ENCODE measurements around the gene SERPINH1.
"Not testable (repeated sequence)": the region's sequence is repeated elsewhere in the genome, so short reads cannot be mapped to it uniquely, and the experiment has no call there.

Gene SERPINH1

DNA sequence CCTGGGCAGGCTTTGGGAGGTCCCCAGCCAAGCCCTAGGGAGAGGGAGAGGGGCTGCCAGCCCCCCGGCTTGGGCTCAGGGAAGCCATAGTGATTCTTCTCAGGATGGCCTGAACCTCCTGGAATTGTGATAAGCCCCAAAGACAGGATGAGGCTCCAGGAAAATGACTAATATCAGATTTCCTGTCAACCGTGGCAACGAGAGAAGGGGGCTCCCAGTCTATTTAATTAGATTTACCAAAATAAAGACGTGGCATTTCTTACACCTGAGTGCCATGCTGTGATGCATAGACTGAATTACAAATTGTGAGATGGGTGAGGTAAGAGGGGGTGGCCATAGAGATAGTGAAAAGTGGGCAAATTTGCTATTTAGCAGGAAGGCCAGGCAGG, 20.4 kb downstream of the SERPINH1 start:
- DNase-seq (ENCODE audit: low read depth), result no peak
- H3K4me3 ChIP-seq (ENCODE audit: control insufficient read depth, low read depth, low read length), result peak overlapping the region; percentile 64
- TF ChIP-seq, protein P1, sequence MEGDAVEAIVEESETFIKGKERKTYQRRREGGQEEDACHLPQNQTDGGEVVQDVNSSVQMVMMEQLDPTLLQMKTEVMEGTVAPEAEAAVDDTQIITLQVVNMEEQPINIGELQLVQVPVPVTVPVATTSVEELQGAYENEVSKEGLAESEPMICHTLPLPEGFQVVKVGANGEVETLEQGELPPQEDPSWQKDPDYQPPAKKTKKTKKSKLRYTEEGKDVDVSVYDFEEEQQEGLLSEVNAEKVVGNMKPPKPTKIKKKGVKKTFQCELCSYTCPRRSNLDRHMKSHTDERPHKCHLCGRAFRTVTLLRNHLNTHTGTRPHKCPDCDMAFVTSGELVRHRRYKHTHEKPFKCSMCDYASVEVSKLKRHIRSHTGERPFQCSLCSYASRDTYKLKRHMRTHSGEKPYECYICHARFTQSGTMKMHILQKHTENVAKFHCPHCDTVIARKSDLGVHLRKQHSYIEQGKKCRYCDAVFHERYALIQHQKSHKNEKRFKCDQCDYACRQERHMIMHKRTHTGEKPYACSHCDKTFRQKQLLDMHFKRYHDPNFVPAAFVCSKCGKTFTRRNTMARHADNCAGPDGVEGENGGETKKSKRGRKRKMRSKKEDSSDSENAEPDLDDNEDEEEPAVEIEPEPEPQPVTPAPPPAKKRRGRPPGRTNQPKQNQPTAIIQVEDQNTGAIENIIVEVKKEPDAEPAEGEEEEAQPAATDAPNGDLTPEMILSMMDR (conservative IDR thresholded peaks at IDR 0.05; ENCODE audit: control insufficient read depth, insufficient read depth, low read depth, low read length), result no peak

GRCh38 chr11:75582895-75583717, 21.1 kb downstream of the SERPINH1 start:
- H3K4me3 ChIP-seq (ENCODE audit: control insufficient read depth, low read depth, low read length), result peak overlapping the region; percentile 64
- DNase-seq (ENCODE audit: low read depth), result peak; percentile 48
- TF ChIP-seq, protein P1 (conservative IDR thresholded peaks at IDR 0.05; ENCODE audit: control insufficient read depth, insufficient read depth, low read depth, low read length), result no peak

GRCh38 chr11:75583718-75584658, 21.9 kb downstream of the SERPINH1 start:
- H3K4me3 ChIP-seq (ENCODE audit: control insufficient read depth, low read depth, low read length), result peak overlapping the region; percentile 64
- DNase-seq (ENCODE audit: low read depth), result peak; percentile 72
- TF ChIP-seq, protein P1 (conservative IDR thresholded peaks at IDR 0.05; ENCODE audit: control insufficient read depth, insufficient read depth, low read depth, low read length), result no peak

- not testable (repeated sequence) for DNase-seq (ENCODE audit: low read depth); H3K4me3 ChIP-seq (ENCODE audit: control insufficient read depth, low read depth, low read length)
These were observed 22.7 kb downstream of the SERPINH1 start for GRCh38 chr11:75584659-75585292.

DNA sequence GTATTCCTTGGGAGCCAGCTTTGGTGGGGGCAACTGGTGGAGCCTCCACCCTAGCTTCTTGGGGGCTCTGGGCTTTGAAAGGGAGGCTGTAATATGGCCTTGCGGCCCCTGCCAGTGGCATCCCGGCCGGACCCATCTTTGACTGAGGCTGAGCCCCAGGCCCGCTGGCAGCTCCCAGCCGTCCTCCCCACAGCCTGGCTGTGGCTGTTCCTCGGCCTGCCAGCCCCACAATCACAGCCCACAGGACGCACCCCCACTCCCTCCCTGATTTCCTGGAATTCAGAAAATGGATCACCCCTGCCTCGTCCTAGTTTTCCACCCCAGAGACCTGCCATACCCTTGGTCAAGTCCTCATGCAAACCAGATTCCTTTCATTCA, 23.2 kb downstream of the SERPINH1 start:
- H3K4me3 ChIP-seq (ENCODE audit: control insufficient read depth, low read depth, low read length), result no peak overlapping the region
- TF ChIP-seq, protein P1 (conservative IDR thresholded peaks at IDR 0.05; ENCODE audit: control insufficient read depth, insufficient read depth, low read depth, low read length), result no peak
- no peak for DNase-seq (ENCODE audit: low read depth)

DNA sequence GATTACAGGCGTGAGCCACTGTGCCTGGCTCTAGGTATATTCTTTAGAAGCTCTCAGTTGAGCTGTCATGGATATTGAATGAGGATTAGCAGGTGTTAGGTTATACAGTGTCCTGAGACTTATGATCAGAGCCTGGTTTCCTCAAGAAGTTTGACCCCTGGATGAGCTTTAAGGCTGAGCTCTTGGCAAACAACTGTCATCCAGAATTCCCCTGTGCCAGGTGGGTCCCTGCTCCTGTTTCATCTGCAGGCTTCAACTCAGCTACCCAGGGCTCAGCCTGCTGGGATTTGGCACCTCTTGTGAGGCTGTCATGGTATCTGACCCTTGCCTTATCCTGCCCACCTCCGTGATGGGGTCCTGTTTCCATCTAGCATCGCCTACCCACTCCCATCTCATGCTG, 24.3 kb downstream of the SERPINH1 start:
- no peak for DNase-seq (ENCODE audit: low read depth)
- TF ChIP-seq, protein P1 (conservative IDR thresholded peaks at IDR 0.05; ENCODE audit: control insufficient read depth, insufficient read depth, low read depth, low read length), result no peak
- no peak overlapping the region for H3K4me3 ChIP-seq (ENCODE audit: control insufficient read depth, low read depth, low read length)
